Muscle layer of colon (tissue), 2 donors: ENCODE measurements around the gene MRPS25.

ENCODE experiments used
- H3K27ac ChIP-seq: one replicate; pipeline ENCODE4 v1.7.0; 2013; ENCODE audit warnings: low read depth, mild to moderate bottlenecking, low read length, moderate library complexity
- H3K27me3 ChIP-seq, 2 donors: one replicate each; pipeline ENCODE4 v1.7.0; 2013; ENCODE audit warnings: low read length in 2 of 2, mild to moderate bottlenecking in 2 of 2; ENCODE audit not compliant: insufficient read depth in 2 of 2, control insufficient read depth in 1 of 2
- H3K36me3 ChIP-seq: one replicate; pipeline ENCODE4 v1.7.0; 2013; ENCODE audit warnings: mild to moderate bottlenecking, low read length; ENCODE audit not compliant: insufficient read depth
- H3K4me1 ChIP-seq: one replicate; pipeline ENCODE4 v1.7.0; 2013; ENCODE audit warnings: mild to moderate bottlenecking, low read length; ENCODE audit not compliant: insufficient read depth
- H3K4me3 ChIP-seq, 2 donors: one replicate each; pipeline ENCODE4 v1.7.0; 2013; ENCODE audit warnings: low read length in 2 of 2, low read depth in 1 of 2, mild to moderate bottlenecking in 1 of 2, moderate library complexity in 1 of 2
- H3K9ac ChIP-seq: one replicate; pipeline ENCODE4 v1.7.0; 2013; ENCODE audit warnings: low read length
- H3K9me3 ChIP-seq: one replicate; pipeline ENCODE4 v1.7.0; 2013; ENCODE audit warnings: mild to moderate bottlenecking, low read length
- donor health status: abdominal sarcoma.
- donor health status: Adenocarcinoma of cecum.

Gene MRPS25

GRCh38 chr3:15079091-15079490 lies 14.0 kb upstream of the MRPS25 start:
- Histone ChIP-seq H3K27ac (no peak overlapping the region), H3K4me1 (no peaks in the 10 kb centered on the region), H3K9me3 (no peaks in the 10 kb centered on the region), H3K27me3 (no peaks in the 10 kb centered on the region), H3K4me3 (no peak overlapping the region), H3K36me3 (peaks cover 88% of the 10 kb centered on the region), H3K9ac (no peak overlapping the region)

- H3K27ac ChIP-seq = no peak overlapping the region
- no peak overlapping the region for H3K4me3 ChIP-seq
- H3K4me1 ChIP-seq = no peaks in the 10 kb centered on the region
- H3K27me3 ChIP-seq = no peaks in the 10 kb centered on the region
- peaks cover 75% of the 10 kb centered on the region for H3K36me3 ChIP-seq
- no peak overlapping the region for H3K9ac ChIP-seq
- no peaks in the 10 kb centered on the region for H3K9me3 ChIP-seq
Observed at GRCh38 chr3:15074500-15074899, 9.4 kb upstream of the MRPS25 start.

GRCh38 chr3:15071699-15072098 lies 6.6 kb upstream of the MRPS25 start:
- Histone ChIP-seq H3K36me3 (peaks cover 51% of the 10 kb centered on the region), H3K9me3 (no peaks in the 10 kb centered on the region), H3K4me3 (no peak overlapping the region), H3K27ac (no peak overlapping the region), H3K4me1 (no peaks in the 10 kb centered on the region), H3K9ac (no peak overlapping the region), H3K27me3 (no peaks in the 10 kb centered on the region)

- Histone ChIP-seq H3K27ac (no peak overlapping the region), H3K27me3 (no peaks in the 10 kb centered on the region), H3K9ac (no peak overlapping the region), H3K4me1 (no peaks in the 10 kb centered on the region), H3K36me3 (peaks cover 29% of the 10 kb centered on the region), H3K9me3 (no peaks in the 10 kb centered on the region), H3K4me3 (no peak overlapping the region)
Observed at GRCh38 chr3:15069441-15069840, 4.3 kb upstream of the MRPS25 start.

GRCh38 chr3:15066467-15066866 lies 1.4 kb upstream of the MRPS25 start:
- Histone ChIP-seq H3K9ac (no peak overlapping the region), H3K27me3 (no peaks in the 10 kb centered on the region), H3K27ac (no peak overlapping the region), H3K4me3 (no peak overlapping the region), H3K9me3 (no peaks in the 10 kb centered on the region), H3K4me1 (peaks cover 15% of the 10 kb centered on the region), H3K36me3 (peaks cover 4% of the 10 kb centered on the region)

DNA sequence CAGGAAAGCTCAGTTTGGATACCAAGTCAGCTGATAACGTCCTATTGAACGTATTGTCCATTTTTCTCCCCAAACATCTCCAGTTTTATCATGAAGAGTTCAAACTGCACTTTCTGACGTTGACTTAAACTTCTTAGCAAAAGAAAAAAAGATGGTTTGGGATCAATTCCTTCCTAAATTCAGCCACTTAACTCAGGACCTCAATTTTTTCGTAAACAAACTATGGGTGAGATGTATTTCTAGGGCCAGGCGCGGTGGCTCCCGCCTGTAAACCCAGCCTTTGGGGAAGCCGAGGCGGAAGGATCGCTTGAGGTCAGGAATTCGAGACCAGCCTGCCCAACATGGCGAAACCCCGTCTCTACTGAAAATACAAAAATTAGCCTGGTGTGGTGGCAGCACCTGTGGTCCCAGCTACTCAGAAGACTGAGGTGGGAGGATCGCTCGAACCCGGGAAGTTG lies 464 bp upstream of the MRPS25 start:
- no peaks in the 10 kb centered on the region for H3K9me3 ChIP-seq
- peak overlapping the region; percentile 70 for H3K27ac ChIP-seq
- peaks cover 15% of the 10 kb centered on the region for H3K4me1 ChIP-seq
- peak overlapping the region; percentile 75 for H3K9ac ChIP-seq
- H3K36me3 ChIP-seq = no peaks in the 10 kb centered on the region
- no peaks in the 10 kb centered on the region for H3K27me3 ChIP-seq
- H3K4me3 ChIP-seq = peak overlapping the region in 1 of 2 donors; percentile 79

DNA sequence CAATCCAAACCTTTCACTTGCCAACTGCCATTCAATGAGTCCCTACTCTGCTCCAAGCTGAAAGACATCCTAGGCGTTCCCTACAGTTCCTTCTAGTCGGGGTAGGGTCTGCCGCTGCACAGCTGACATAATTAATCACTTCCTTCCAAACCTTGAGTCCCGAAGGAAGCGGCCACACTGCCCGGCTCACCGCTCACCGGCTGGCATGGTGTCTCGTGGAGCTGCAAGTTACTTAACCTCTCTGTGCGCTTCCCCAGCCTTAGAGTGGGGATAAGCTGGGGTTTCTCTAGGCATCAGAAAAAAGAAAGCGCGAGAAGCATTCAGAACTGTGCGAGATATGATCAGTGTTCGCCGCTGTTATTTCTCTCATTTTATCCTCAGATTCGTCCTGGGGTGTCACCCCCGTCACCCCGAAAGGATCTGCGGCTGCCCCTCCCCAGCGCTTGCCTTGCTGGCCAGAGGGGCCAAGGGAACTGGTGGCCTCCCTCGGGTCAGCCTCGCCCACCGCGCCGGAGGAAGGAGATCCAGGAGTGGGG lies 748 bp downstream of the MRPS25 start:
- Histone ChIP-seq H3K36me3 (no peaks in the 10 kb centered on the region), H3K9ac (peak overlapping the region; percentile 75), H3K27ac (peak overlapping the region; percentile 70), H3K4me1 (peaks cover 15% of the 10 kb centered on the region), H3K27me3 (no peaks in the 10 kb centered on the region), H3K4me3 (peak overlapping the region; percentile 74 to 79), H3K9me3 (no peaks in the 10 kb centered on the region)

DNA sequence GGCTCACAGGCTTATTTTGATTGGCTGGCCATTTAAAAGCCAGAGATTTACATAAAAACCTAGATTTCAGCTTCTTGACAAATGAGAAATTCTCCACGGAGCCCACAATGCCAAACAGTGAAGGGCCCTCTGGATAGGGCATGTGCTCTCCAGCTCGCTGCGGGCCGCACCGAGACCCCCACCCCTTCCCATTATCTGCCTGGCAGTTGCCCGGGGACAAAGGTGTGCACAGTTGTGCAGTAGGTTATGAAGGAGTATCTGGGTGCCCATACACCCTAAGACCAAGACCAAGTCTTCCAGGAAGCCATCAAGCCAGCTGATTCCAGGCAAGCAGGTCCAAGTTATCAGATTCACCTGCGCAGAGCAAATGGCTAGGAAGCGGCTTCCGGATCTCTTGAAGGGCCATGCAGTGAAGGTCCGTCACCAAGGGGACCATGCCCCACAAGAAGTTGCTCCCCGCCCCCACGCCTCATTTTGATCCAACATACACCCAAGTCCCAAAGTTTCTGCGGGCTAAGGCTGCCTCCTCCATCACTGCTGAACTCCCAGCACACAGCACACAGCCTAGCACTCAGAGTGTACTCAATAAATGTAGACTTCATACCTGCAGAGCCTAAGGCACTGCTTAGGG lies 1.3 kb downstream of the MRPS25 start:
- Histone ChIP-seq H3K36me3 (peaks cover 5% of the 10 kb centered on the region), H3K27me3 (no peaks in the 10 kb centered on the region), H3K27ac (no peak overlapping the region), H3K9me3 (no peaks in the 10 kb centered on the region), H3K4me3 (peak overlapping the region; percentile 74 to 79), H3K4me1 (peaks cover 15% of the 10 kb centered on the region), H3K9ac (peak overlapping the region; percentile 75)

GRCh38 chr3:15063238-15063637 lies 1.9 kb downstream of the MRPS25 start:
- Histone ChIP-seq H3K27me3 (no peaks in the 10 kb centered on the region), H3K4me3 (peak overlapping the region in 1 of 2 donors; percentile 79), H3K9ac (no peak overlapping the region), H3K36me3 (peaks cover 10% of the 10 kb centered on the region), H3K9me3 (no peaks in the 10 kb centered on the region), H3K27ac (no peak overlapping the region), H3K4me1 (peaks cover 15% of the 10 kb centered on the region)

DNA sequence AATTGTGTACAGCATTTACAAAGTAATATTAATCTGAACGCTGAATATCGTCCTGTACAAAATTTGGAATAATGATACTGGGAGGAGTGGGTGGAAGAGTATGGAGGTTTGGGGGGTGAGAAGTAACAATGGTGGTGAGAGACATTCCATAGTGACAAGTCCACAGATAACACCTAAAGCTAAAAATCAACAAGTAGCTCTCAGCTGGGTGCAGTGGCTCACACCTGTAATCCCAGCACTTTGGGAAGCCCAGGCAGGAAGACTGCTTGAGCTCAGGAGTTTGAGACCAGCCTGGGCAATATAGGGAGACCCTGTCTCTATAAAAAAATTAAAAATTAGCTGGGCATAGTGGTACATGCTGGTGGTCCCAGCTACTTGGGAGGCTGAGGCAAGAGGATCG lies 5.1 kb downstream of the MRPS25 start:
- Histone ChIP-seq H3K27ac (no peak overlapping the region), H3K9ac (no peak overlapping the region), H3K4me3 (no peak overlapping the region), H3K4me1 (peaks cover 15% of the 10 kb centered on the region), H3K36me3 (peaks cover 15% of the 10 kb centered on the region), H3K27me3 (no peaks in the 10 kb centered on the region), H3K9me3 (no peaks in the 10 kb centered on the region)

GRCh38 chr3:15056676-15057404 lies 8.3 kb downstream of the MRPS25 start:
- no peak overlapping the region for H3K4me3 ChIP-seq
- H3K27me3 ChIP-seq = no peaks in the 10 kb centered on the region
- H3K4me1 ChIP-seq = no peaks in the 10 kb centered on the region
- H3K36me3 ChIP-seq = peaks cover 27% of the 10 kb centered on the region
- H3K9me3 ChIP-seq = no peaks in the 10 kb centered on the region
- no peak overlapping the region for H3K27ac ChIP-seq
- H3K9ac ChIP-seq = no peak overlapping the region
